A673 (cell line): Measurements from ENCODE around the gene C8G.

Experiments used
- CTCF ChIP-seq: fragments of 300-800, 200-600 bp; sonication (generic); conservative IDR thresholded peaks from 2 replicates; pipeline ENCODE4 v1.5.1; 2017; ENCODE audit warnings: low read depth, mild to moderate bottlenecking, antibody characterized with exemption, low read length, moderate library complexity, mixed read lengths
- EZH2 ChIP-seq: fragments of 200-600 bp; sonication (generic); IDR thresholded peaks from 2 replicates; pipeline ENCODE4 v1.6.1; 2017; ENCODE audit warnings: borderline replicate concordance, low read depth, mild to moderate bottlenecking, mixed read lengths, antibody characterized with exemption, low read length; ENCODE audit not compliant: poor library complexity, severe bottlenecking

DNA sequence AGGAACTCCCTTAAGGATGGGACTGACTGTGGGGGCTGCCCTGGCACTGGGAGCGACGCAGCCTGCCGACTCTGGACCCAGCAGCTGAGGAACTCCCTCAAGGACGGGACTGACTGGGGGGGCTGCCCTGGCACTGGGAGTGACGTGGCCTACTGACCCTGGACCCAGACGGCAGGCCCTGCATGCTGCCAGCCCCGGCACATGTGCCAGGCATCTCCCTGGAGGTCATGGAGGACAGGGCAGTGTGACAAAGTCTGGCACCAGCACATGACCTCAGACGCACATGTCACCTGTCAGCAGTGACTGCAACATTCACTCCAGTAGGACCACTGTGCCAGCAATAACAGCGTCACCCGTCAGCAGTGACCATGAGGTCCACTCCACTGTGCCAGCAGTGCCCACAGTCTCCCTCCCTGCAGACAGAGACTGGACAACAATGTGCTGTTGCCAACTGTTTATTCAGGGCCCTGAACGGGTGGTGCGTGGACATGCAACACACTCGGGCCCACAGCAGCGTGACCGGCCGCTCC is 5.0 kb upstream of the C8G start:
- TF ChIP-seq CTCF (no peak), EZH2 (no peak)
